PC-3 (cell line): ENCODE measurements around the gene ACBD6. TPM values are rescaled to one million over a fixed set of nuclear protein-coding genes. Genes with fewer than 3 reads are reported as not detected.

Experiments used
- ATAC-seq: fragments of 200-7000 bp; cut with Tn5 transposase; 2 replicates; pipeline ENCODE4 v1.9.1; 2020; ENCODE audit warnings: mild to moderate bottlenecking, moderate library complexity
- BruUV-seq: library from RNA; stranded (reverse); fragments of 400-500 nt; replicated peaks from 2 replicates; lab custom pipeline; 2021; lab: Mats Ljungman, UMichigan
- CTCF ChIA-PET: fragments of 300-600 bp; sonication (Branson Sonifier 250); formaldehyde crosslinking; loops from one replicate; lab custom pipeline; 2022; ENCODE audit warnings: antibody characterized with exemption; lab: Charles Lee
- POLR2A ChIA-PET: fragments of 300-600 bp; sonication (Branson Sonifier 250); formaldehyde crosslinking; loops from one replicate; lab custom pipeline; 2022; ENCODE audit warnings: antibody characterized with exemption; ENCODE audit not compliant: unreplicated experiment; lab: Charles Lee
- DNase-seq: peaks from one replicate; pipeline ENCODE4 v3.0.0-alpha.2; 2015
- H2AFZ ChIP-seq: fragments of 300-600 bp; sonication (generic); 2 replicates; pipeline ENCODE4 v1.6.0; 2016; ENCODE audit warnings: antibody characterized with exemption, low read length
- H3F3A ChIP-seq: fragments of 300-600 bp; sonication (generic); one replicate; pipeline ENCODE4 v1.6.0; 2017; ENCODE audit warnings: antibody characterized with exemption, low read length, control low read depth, mild to moderate bottlenecking; ENCODE audit not compliant: unreplicated experiment
- H3K27ac ChIP-seq: fragments of 300-600 bp; sonication (generic); 2 replicates; pipeline ENCODE4 v1.5.1; 2016; ENCODE audit warnings: mild to moderate bottlenecking, low read length
- H3K27me3 ChIP-seq: fragments of 300-600 bp; sonication (generic); 2 replicates; pipeline ENCODE4 v1.6.1; 2016; ENCODE audit warnings: low read length, mixed read lengths
- H3K36me3 ChIP-seq: fragments of 300-600 bp; sonication (generic); 2 replicates; pipeline ENCODE4 v1.6.1; 2016; ENCODE audit warnings: low read depth, mixed run types, low read length, mixed read lengths
- H3K4me1 ChIP-seq: fragments of 300-600 bp; sonication (generic); 2 replicates; pipeline ENCODE4 v1.5.1; 2016; ENCODE audit warnings: low read length; ENCODE audit not compliant: insufficient read depth
- H3K4me2 ChIP-seq: fragments of 300-600 bp; sonication (generic); 2 replicates; pipeline ENCODE4 v1.6.0; 2016; ENCODE audit warnings: low read length
- H3K4me3 ChIP-seq: fragments of 300-600 bp; sonication (generic); 2 replicates; pipeline ENCODE4 v1.5.1; 2016; ENCODE audit warnings: mild to moderate bottlenecking, low read length, mixed read lengths
- H3K79me2 ChIP-seq: fragments of 300-600 bp; sonication (generic); 2 replicates; pipeline ENCODE4 v1.6.1; 2017; ENCODE audit warnings: low read length, mixed read lengths
- H3K9ac ChIP-seq: fragments of 300-600 bp; sonication (generic); 2 replicates; pipeline ENCODE4 v1.6.0; 2016; ENCODE audit warnings: mild to moderate bottlenecking, low read length
- H3K9me2 ChIP-seq: fragments of 300-600 bp; sonication (generic); replicated peaks from 2 replicates; pipeline ENCODE4 v1.6.1; 2016; ENCODE audit warnings: mixed run types, low read length, mixed read lengths
- H3K9me3 ChIP-seq: fragments of 300-600 bp; sonication (generic); 2 replicates; pipeline ENCODE4 v1.6.1; 2016; ENCODE audit warnings: low read length, mixed read lengths
- H4K20me1 ChIP-seq: fragments of 300-600 bp; sonication (generic); 2 replicates; pipeline ENCODE4 v1.6.1; 2016; ENCODE audit warnings: low read length, mixed read lengths
- CTCF ChIP-seq: fragments of 300-600 bp; sonication (generic); conservative IDR thresholded peaks from 2 replicates; pipeline ENCODE4 v1.5.1; 2017; ENCODE audit warnings: antibody characterized with exemption, low read depth, mild to moderate bottlenecking, low read length
- EZH2 ChIP-seq: fragments of 300-600 bp; sonication (generic); IDR thresholded peaks from one replicate; pipeline ENCODE4 v1.6.1; 2017; ENCODE audit warnings: antibody characterized with exemption, mild to moderate bottlenecking, low read length; ENCODE audit not compliant: unreplicated experiment
- EZH2phosphoT487 ChIP-seq: fragments of 300-600 bp; sonication (generic); IDR thresholded peaks from 2 replicates; pipeline ENCODE4 v1.6.1; 2018; ENCODE audit warnings: mild to moderate bottlenecking, antibody characterized with exemption, low read length, borderline replicate concordance
- intact Hi-C: fragments of 100-400 bp; cut with micrococcal nuclease; formaldehyde crosslinking; loops from 2 replicates; pipeline ENCODE4 v1.9.0; 2023
- total RNA-seq: library from RNA; depleted of rRNA; stranded (reverse); fragments of >200 nt; gene quantifications from 2 replicates; pipeline ENCODE4 v1.2.3, GENCODE V29; 2014

The ACBD6 gene
- total RNA-seq, 1 experiment from 2014 or later = 43.3 TPM

DNA sequence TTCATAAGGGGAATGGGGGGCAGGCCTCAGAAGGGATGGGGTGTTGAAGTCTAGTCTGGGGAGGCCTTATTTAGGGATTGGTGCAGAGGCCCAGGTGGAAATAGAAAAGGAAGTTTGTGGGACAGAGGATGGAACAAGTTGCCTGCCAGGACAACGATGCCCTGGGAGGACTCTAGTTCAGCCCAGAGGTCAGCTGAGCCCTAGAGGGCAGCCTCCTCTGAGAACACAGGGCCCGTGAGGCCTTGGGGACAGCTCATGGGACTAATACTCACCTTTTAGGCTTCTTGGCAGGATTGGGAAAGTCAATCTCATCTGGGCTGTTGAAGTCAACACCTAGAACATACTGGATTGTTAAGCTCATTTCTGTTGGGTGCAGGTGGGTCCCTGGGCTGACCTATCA lies 229.3 kb downstream of the ACBD6 start:
- POLR2A ChIA-PET = no interaction called here
- Histone ChIP-seq H3K4me3 (no peak overlapping the region), H3K9me2 (no peaks in the 10 kb centered on the region), H3K4me1 (no peaks in the 10 kb centered on the region), H3K36me3 (no peaks in the 10 kb centered on the region), H2AFZ (no peak overlapping the region), H3K4me2 (no peak overlapping the region), H3K27me3 (no peaks in the 10 kb centered on the region), H4K20me1 (no peaks in the 10 kb centered on the region), H3K79me2 (no peaks in the 10 kb centered on the region), H3K9me3 (no peaks in the 10 kb centered on the region), H3F3A (no peaks in the 10 kb centered on the region), H3K9ac (no peak overlapping the region), H3K27ac (no peak overlapping the region)
- TF ChIP-seq EZH2phosphoT487 (no peak), CTCF (no peak), EZH2 (no peak)
- CTCF ChIA-PET = no interaction called here
- no TSS peak for BruUV-seq
- ATAC-seq (no peak), DNase-seq (no peak)
- intact Hi-C loops = loop anchor here (5.0 kb wide), 1 partner anchor 144 kb away; no protein-coding TSS in a partner anchor

DNA sequence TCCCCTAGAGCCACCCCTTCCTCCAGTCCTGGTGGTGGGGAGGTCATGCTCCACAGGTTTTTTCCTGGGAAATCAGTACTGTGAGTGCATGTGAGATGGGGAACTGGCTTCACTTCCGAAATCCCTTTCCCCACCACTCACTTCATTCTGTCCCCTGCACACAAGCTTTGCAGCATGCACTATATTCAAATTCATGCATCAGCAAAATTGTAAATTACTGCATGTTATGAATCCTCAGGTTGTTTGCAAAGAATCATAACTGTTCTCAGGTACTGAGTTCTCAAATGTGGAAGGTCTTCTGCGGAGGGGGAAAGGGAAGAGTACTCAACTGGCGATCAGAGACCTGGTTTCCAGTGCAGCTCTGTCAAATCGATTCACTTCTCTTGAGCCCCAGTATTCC lies 230.0 kb downstream of the ACBD6 start:
- Histone ChIP-seq H3K4me3 (no peak overlapping the region), H3F3A (no peaks in the 10 kb centered on the region), H3K4me1 (no peaks in the 10 kb centered on the region), H3K9ac (no peak overlapping the region), H3K27me3 (no peaks in the 10 kb centered on the region), H3K36me3 (no peaks in the 10 kb centered on the region), H3K27ac (no peak overlapping the region), H3K9me2 (no peaks in the 10 kb centered on the region), H4K20me1 (no peaks in the 10 kb centered on the region), H3K9me3 (no peaks in the 10 kb centered on the region), H2AFZ (no peak overlapping the region), H3K79me2 (no peaks in the 10 kb centered on the region), H3K4me2 (no peak overlapping the region)
- no peak for DNase-seq
- BruUV-seq = no TSS peak
- ChIA-PET CTCF (no interaction called here), POLR2A (no interaction called here)
- ATAC-seq = no peak
- TF ChIP-seq CTCF (no peak), EZH2phosphoT487 (no peak), EZH2 (no peak)
- intact Hi-C loops = loop anchor here (5.0 kb wide), 1 partner anchor 145 kb away; no protein-coding TSS in a partner anchor

- no TSS peak for BruUV-seq
- Histone ChIP-seq H3K4me2 (no peak overlapping the region), H3K27ac (no peak overlapping the region), H3K9me2 (no peaks in the 10 kb centered on the region), H3K4me1 (no peaks in the 10 kb centered on the region), H3K9me3 (no peaks in the 10 kb centered on the region), H3K4me3 (no peak overlapping the region), H3K27me3 (no peaks in the 10 kb centered on the region), H3K79me2 (no peaks in the 10 kb centered on the region), H3K36me3 (no peaks in the 10 kb centered on the region), H4K20me1 (no peaks in the 10 kb centered on the region), H2AFZ (no peak overlapping the region), H3F3A (no peaks in the 10 kb centered on the region), H3K9ac (no peak overlapping the region)
- no peak for TF ChIP-seq EZH2
- no peak for TF ChIP-seq EZH2phosphoT487
- TF ChIP-seq CTCF = no peak
- CTCF ChIA-PET = no interaction called here
- ATAC-seq (no peak), DNase-seq (no peak)
- POLR2A ChIA-PET = no interaction called here
- intact Hi-C loops = loop anchor here (5.0 kb wide), 1 partner anchor 146 kb away; no protein-coding TSS in a partner anchor
Measured at GRCh38 chr1:180271272-180272255, 230.8 kb downstream of the ACBD6 start.
